GM15510 (cell line): ENCODE measurements around the gene PRKN.

ENCODE experiments used
- POLR2A ChIP-seq: IDR thresholded peaks from 3 replicates; pipeline ENCODE4 v1.6.1; 2011; ENCODE audit warnings: borderline replicate concordance; ENCODE audit not compliant: insufficient read length; ENCODE audit errors: extremely low read depth

PRKN gene

GRCh38 chr6:161584051-161584450, 1143.5 kb downstream of the PRKN start:
- TF ChIP-seq POLR2A, result no peak

GRCh38 chr6:161583584-161583983, 1144.0 kb downstream of the PRKN start:
- TF ChIP-seq POLR2A, result no peak

- no peak for TF ChIP-seq POLR2A
These were observed 1149.1 kb downstream of the PRKN start for GRCh38 chr6:161578478-161578877.

- TF ChIP-seq POLR2A, result no peak
These were observed 1151.9 kb downstream of the PRKN start for GRCh38 chr6:161575523-161576254.

GRCh38 chr6:161568885-161569456, 1158.6 kb downstream of the PRKN start:
- no peak for TF ChIP-seq POLR2A

GRCh38 chr6:161564952-161565351, 1162.6 kb downstream of the PRKN start:
- no peak for TF ChIP-seq POLR2A

GRCh38 chr6:161561908-161562307, 1165.7 kb downstream of the PRKN start:
- no peak for TF ChIP-seq POLR2A

- no peak for TF ChIP-seq POLR2A
These were observed 1170.0 kb downstream of the PRKN start for GRCh38 chr6:161557333-161558107.

GRCh38 chr6:161554883-161555282, 1172.7 kb downstream of the PRKN start:
- TF ChIP-seq POLR2A, result no peak

- TF ChIP-seq POLR2A, result no peak
These were observed 1177.5 kb downstream of the PRKN start for GRCh38 chr6:161549977-161550655.

GRCh38 chr6:161548713-161549296, 1178.8 kb downstream of the PRKN start:
- no peak for TF ChIP-seq POLR2A

- TF ChIP-seq POLR2A, result no peak
These were observed 1179.9 kb downstream of the PRKN start for GRCh38 chr6:161547617-161548016.

GRCh38 chr6:161546632-161547031, 1180.9 kb downstream of the PRKN start:
- TF ChIP-seq POLR2A, result no peak

- no peak for TF ChIP-seq POLR2A
These were observed 1181.8 kb downstream of the PRKN start for GRCh38 chr6:161545741-161546140.
